Activated CD4-positive, CD25-positive, alpha-beta regulatory T cell treated with anti-CD3 and anti-CD28 coated beads, Interleukin-2, amount 50 U/mL, for 16 hours (primary cell): ENCODE data around the gene CAPN12.
"Not testable (repeated sequence)": the region's sequence is repeated elsewhere in the genome, so short reads cannot be mapped to it uniquely, and the experiment has no call there.

Experiments
- DNase-seq: peaks from one replicate; pipeline ENCODE4 v3.0.0-alpha.2; 2020; ENCODE audit warnings: low read depth, low spot score

CAPN12 gene, protein sequence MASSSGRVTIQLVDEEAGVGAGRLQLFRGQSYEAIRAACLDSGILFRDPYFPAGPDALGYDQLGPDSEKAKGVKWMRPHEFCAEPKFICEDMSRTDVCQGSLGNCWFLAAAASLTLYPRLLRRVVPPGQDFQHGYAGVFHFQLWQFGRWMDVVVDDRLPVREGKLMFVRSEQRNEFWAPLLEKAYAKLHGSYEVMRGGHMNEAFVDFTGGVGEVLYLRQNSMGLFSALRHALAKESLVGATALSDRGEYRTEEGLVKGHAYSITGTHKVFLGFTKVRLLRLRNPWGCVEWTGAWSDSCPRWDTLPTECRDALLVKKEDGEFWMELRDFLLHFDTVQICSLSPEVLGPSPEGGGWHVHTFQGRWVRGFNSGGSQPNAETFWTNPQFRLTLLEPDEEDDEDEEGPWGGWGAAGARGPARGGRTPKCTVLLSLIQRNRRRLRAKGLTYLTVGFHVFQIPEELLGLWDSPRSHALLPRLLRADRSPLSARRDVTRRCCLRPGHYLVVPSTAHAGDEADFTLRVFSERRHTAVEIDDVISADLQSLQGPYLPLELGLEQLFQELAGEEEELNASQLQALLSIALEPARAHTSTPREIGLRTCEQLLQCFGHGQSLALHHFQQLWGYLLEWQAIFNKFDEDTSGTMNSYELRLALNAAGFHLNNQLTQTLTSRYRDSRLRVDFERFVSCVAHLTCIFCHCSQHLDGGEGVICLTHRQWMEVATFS

DNA sequence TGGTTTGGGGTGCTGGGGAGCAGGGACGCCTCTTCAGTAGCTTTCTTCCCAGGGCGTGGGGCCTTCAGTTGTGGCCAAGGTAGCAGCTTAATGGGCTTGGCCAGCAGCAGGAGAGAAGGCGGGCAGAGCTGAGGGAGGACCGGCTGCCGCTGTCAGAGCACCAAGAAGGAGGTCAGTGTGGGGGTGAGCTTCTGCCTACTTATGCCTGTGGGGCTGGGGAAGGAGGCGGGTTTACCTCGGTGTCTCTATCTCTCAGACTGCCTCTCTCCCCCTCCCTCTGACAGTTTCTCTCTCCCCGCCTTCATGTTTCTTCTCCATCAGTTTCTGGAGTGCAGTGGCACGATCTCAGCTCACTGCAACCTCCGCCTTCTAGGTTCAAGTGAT is at the start of gene CAPN12:
Gene CAPN12, minus strand, starts transcription at position 177 of the 384 bp plus-strand sequence. CDS start 309 bp downstream, outside the sequence.
- DNase-seq = no peak

DNA sequence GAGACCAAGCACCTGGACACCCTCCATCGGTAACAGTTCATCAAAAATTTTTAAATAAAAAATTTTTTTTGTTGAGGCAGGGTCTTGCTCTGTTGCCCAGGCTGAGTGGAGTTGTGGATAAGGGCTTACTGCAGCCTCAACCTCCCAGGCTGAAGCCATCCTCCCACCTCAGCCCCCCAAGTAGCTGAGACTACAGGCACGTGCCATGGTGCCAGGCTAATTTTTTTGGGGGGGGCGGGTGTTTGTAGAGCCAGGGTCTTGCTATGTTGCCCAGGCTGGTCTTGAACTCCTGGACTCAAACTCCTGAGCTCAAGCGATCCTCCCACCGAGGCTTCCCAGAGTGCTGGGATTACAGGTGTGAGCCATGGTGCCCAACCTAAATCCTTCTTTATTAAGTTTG is 49.4 kb upstream of the CAPN12 start:
- no peak for DNase-seq

DNA sequence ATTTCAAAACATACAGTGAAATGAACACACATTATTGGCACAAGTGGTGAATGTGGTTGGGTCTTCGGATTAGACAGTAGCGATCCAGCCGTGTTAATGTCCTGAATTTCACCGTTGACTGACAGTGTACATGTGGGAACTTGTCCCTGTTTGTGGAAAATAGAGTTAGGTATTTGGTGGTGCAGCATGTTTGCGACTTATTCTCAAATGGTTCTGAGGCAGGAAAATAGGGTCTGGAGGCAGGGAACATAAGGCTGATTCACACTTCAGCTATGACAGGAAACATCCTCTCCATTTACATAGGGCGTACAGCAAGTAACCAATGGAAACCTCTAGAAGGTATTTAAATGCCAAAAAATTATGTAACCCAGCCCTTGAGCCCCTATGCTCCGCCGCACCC is 48.9 kb upstream of the CAPN12 start:
- no peak for DNase-seq

DNA sequence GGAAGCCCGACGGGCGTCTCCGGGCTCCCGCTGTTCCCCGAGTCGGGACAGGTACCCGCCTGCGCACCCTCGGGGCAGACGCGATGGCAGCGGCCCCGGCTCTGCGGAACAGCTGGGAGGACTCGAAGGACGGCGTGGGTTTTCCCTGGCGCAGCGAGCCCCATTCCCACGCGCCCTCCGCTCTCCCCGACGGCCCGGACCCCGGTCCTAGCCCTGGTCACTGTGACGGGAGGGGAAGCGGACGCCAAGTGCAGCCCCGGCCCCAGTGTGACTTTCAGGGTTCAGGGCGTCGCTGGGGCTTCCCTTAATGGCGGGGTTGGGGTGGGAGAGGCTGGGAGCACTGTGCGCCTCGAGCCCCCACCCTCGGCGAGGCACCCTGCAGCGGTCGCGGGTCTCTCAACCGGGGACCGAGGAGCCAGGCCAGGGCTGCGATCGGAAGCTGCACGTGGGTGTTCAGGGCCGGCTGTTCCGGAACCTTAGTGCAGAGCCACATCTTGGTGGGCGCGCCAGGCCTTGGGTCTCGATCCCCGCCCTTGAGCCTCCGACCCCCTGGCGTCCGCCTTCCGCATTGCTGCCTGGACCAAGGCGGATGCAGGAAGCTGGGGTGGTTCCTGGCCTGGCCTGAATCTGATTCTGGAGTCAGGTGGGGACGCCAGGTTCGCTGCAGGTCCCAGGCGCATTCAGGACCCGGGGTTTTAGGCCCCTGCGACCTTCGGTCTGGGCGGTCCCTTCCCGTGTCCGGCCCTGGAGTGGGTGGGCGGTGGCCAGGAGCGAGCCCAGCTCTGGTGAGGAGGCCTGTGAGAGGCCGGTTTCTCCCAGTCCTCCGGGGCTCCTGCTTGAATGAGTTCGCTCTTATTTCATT is 48.2 kb upstream of the CAPN12 start:
- no peak for DNase-seq

DNA sequence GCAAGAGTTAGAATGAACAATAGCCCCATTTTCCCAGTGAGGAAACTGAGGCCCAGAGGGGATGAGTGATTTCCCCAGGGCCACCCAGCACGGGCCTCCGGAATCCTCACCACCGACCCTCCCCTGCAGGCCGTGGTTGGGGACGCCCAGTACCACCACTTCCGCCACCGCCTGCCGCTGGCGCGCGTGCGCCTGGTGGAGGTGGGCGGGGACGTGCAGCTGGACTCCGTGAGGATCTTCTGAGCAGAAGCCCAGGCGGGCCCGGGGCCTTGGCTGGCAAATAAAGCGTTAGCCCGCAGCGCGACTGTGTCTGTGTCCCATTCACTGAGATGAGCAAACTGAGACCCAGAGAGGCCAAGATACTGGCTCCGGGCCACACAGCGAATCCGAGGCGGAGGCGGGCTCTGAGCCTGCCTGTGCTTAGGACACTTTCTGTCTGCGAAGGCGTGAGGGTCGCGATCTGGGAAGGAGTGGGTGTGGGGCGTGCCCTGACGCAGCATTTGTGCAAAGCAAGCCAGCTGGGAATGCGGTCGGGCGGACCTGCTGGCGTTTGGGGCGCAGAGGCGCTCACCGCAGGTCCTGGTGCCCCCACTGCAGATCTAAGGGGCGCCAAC is 47.3 kb upstream of the CAPN12 start:
- DNase-seq = not testable (repeated sequence)

DNA sequence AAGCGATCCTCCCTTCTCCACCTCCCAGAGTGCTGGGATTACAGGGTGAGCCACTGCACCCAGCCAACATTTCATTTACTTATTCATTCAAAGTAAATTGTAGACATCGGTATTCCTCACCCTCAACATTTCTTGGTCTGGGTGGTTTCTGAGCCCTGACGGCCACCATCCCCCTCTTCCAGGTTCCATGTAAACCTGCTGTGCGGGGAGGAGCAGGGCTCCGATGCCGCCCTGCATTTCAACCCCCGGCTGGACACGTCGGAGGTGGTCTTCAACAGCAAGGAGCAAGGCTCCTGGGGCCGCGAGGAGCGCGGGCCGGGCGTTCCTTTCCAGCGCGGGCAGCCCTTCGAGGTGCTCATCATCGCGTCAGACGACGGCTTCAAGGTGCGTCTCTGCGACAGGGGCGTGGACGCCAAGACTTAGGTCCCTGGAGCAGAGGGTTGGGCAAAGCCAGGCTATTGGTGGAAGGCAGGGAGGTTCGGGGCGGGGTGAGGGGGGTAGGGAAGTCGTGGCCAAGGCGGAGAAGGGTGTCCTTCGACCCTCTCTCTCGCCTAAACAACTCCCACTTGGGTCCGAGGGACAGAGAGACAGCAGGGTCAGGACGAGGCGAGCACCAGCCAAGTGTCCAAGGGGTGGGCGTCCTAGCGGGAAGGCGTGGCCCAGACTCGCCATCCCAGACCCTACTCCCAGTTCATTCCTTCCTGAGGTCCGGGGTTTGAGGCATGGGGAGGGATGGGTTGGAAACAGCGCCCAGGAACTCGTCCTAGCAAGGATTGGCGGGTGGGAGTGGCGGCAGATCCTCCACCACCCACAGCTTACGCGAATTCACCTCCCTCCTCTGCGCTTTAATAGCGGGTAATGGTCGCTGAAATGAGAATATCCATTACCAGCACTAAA is 46.5 kb upstream of the CAPN12 start:
- not testable (repeated sequence) for DNase-seq

DNA sequence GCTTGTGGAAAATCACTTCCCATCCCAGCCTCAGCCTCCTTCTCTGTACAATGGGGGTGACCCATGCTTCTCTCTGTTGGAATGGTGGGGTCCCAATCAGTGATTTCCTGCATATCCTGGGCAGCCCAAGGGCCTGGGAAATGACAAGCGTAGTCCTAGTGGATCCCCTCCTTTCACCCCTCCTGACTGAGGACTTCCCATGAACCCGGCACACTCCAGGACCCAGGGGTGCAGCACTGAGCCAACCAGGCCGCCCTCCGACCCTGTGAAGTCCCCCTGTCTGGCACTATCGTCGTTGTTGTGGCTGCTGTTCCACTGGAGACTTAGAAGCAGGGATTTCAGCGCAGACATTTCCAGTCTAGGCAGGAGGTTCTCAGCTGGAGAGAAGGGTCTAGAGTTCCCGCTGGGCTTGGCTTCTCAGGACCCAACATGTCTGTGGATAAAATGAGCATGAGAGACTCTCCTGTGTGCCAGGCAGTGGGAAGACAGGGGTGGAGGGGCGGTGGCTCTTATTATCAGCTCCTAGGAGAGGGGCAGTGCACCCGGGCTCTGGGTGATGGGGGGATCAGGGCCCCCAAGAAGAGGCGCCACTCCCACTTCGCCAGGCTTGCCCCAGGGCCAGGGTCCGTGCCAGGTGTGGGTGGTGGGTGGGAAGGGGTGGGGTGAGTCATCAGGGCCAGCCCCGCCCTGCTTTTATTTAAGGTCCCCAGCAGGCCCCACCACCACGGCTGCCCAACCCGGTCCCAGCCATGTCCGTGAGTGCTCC is 44.4 kb upstream of the CAPN12 start, which contains the start of gene LGALS7B:
Gene LGALS7B, plus strand, starts transcription at position 723 of the 766 bp plus-strand sequence. Its CDS starts 27 bp downstream, at position 750.
- no peak for DNase-seq

DNA sequence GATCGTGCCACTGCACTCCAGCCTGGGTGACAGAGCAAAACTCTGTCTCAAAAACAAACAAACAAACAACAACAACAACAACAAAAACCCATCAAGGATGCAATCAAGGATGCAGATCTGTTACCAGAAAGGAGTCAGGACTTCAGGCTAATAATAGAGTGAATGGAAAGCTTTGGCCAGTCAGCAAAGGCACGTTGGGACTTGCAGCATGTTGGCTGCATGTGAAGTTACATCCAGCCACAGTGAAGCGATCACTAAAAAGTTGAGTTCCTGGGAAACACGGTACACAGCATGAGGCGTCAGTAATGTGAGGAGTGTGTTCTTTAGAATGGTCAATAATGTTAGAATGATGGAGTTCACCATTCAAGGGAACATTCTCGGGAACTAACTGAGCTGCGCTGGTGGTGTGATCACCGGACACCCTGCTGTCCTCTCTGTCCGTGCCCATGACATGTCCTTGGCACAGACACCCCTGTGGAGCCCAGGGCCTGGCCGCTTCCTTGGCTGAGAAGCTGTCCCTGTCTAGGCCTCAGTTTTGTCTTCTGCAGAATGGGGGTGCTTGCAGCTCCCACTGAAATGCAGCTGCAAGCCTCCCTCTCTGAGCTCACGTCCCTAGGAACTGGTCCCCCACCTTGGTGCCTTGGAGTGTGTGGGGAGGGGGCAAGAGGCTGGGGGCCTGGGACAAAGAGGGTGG is 42.4 kb upstream of the CAPN12 start:
- no peak for DNase-seq

DNA sequence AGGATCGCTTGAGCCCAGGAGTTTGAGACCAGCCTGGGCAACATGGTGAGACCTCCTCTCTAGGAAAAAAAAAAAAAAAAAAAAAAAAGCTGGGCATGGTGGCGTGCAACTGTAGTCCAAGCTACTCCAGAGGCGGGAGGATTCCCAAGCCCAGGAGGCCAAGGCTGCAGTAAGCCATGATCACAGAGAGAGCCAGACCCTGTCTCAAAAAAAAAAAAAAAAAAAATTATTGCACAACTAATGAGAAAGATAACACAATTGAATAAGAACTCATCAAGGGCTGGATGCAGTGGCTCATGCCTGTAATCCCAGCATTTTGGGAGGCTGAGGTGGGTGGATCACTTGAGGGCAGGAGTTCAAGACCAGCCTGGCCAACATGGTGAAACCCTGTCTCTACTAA is 41.8 kb upstream of the CAPN12 start:
- DNase-seq = not testable (repeated sequence)

DNA sequence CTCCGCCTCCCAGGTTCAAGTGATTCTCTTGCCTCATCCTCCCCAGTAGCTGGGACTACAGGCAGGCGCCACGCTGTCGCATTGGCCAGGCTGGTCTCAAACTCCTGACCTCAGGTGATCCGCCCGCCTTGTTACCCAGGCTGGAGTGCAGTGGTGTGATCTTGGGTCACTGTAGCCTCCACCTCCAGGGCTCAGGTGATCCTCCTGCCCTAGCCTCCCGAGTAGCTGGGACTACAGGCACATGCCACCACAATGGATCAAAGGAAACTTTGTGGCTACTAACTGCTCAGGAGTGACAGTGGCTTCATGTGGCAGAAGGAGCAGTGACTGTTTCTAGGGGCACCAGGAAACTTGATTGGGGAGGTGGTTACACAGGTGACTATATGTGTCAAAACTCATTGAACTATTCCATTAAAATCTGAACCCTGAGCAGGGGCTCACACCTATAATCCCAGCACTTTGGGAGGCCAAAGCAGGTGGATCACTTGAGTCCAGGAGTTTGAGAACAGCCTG is 41.0 kb upstream of the CAPN12 start:
- DNase-seq = no peak

DNA sequence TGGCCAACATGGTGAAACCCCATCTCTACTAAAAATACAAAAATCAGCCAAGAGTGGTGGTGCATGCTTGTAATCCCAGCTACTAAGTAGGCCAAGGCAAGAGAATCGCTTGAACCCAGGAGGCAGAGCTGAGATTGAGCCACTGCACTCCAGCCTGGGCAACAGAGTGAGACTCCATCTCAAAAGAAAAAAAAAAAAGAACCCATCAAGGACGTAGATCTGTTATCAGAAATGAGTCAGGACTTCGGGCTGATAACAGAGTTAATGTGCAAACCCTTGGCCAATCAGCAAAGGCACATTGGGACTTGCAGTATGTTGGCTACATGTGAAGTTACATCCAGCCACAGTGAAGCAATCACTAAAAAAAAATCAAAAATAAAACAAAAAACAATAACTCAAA is 40.0 kb upstream of the CAPN12 start:
- no peak for DNase-seq

DNA sequence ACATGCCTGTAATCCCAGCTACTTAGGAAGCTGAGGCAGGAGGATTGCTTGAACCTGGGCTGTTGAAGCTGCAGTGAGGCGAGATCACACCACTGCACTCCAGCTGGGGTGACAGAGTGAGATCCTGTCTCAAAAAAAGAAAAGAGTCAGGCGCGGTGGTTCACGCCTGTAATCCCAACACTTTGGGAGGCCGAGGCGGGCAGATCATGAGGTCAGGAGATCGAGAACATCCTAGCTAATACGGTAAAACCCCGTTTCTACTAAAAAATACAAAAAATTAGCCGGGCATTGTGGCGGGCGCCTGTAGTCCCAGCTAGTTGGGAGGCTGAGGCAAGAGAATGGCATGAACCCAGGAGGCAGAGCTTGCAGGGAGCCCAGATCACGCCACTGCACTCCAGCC is 37.9 kb upstream of the CAPN12 start:
- DNase-seq = not testable (repeated sequence)

DNA sequence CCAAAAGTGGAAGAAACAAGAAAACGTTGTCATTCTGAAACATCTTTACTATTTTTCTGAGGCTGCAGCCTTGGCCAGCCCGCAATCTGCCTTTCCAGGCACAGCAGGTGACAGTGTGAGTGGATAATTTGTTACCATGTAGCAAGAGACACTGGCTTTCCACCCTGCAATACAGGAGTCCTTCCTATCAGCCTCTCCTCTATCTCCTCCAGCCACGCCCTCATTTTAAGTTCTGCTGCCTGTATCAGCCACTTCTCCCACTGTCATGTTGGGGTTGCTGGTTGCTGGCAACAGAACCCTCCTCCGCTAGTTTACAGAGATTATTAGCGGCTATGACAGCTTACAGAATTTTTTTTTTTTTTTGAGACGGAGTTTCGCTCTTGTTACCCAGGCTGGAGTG is 36.8 kb upstream of the CAPN12 start:
- no peak for DNase-seq

DNA sequence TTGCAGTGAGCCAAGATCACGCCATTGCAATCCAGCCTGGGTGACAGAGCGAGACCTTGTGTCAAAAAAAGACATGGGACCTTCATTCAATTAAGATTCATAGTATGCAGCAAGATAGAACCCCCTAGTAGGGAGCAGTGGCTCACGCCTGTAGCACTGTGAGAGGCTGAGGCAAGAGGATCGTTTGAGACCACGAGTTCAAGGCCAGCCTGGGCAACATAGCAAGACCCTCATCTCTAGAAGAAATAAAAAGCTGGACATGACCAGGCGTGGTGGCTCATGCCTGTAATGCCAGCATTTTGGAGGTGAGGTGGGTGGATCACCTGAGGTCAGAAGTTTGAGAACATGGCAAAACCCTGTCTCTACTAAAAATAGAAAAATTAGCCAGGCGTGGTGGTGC is 36.2 kb upstream of the CAPN12 start:
- no peak for DNase-seq

DNA sequence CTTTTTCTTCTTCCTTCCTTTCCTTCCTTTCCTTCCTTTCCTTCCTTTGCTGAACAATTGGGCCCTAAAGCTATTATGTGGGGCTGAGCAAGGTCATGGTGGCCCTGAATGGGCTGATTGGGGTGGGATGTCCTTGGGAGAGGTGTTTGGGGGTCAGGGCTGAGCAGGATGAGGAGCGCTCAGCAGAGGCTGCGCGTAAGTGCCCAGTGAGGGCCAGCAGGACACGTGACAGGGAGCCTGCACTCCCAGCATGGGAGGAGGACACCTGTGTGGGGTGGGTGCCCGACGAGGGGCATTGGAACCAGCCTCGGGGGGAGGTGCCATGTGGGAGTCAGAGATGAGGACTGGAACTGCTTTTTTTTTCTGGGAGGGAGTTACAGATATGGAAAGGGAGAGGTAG is 34.5 kb upstream of the CAPN12 start:
- DNase-seq = no peak

DNA sequence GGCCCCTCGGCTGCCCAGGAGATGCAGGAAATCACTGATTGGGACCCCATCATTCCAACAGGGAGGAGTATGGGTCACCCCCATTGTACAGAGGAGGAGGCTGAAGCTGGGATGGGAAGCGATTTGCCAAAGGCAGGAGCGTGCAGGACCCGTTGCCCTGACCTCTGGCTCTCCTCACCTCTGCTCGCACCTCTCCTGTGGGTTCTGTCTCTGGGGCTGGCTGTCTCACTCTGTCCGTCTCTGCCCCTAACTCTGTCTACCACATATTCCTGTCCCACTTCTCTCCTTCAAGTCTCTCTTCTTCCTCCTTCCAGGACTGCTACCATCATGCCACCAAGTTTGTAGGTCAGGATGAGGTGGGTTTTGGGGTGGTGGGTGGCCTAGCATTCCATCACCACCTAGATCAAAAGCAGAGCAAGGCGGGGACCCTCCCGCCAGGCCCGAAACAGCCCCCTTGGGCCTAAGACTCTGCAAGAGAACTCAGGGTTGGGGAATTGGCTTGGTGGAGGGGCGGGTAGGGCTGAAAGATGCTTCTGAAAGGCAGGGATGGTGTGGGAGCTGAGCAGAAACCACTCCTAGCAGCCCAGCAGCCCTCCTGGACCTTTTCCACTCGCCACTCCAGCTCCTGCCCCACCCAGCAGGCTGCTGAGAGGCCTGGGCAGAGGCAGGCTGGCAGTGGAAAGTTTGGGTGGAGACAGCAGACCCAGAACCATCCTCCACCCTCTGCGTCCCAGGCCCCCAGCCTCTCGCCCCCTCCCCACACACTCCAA is 30.1 kb upstream of the CAPN12 start:
- no peak for DNase-seq

DNA sequence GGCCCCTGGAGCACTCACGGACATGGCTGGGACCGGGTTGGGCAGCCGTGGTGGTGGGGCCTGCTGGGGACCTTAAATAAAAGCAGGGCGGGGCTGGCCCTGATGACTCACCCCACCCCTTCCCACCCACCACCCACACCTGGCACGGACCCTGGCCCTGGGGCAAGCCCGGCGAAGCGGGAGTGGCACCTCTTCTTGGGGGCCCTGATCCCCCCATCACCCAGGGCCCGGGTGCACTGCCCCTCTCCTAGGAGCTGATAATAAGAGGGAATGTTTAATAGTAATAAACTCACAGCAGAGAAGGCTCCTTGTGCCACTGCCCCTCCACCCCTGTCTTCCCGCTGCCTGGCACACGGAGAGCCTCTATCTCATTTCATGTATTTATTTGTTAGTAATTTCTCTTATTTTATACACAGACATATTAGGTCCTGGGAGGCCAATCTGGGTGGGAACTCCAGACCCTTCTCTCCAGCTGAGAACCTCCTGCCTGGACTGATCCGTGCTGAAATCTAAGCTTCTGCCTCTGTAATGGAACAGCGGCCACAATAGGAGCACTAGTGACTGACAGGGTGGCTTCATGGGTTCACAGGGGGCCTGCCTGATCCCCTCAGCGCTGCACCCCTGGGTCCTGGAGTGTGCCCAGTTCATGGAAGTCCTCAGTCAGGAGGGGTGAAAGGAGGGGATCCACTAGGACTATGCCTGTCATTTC is 29.3 kb upstream of the CAPN12 start, which contains the start of gene LGALS7:
Gene LGALS7, minus strand, starts transcription at position 49 of the 709 bp plus-strand sequence. Its CDS starts 25 bp downstream, at position 24.
- no peak for DNase-seq
